KOPT-K1 (cell line): Measurements from ENCODE around the gene ASTN2.

Experiments used
- H3K27ac ChIP-seq: fragments of 200-600 bp; sonication (generic); 2 replicates; pipeline ENCODE4 v1.5.1; 2016; ENCODE audit warnings: antibody characterized with exemption, mild to moderate bottlenecking, low read depth, low read length; ENCODE audit not compliant: poor library complexity, severe bottlenecking
- H3K36me3 ChIP-seq: fragments of 200-600 bp; sonication (generic); 2 replicates; pipeline ENCODE4 v1.5.1; 2017; ENCODE audit warnings: antibody characterized with exemption, mild to moderate bottlenecking, low read length, moderate library complexity; ENCODE audit not compliant: insufficient read depth
- H3K9me3 ChIP-seq: fragments of 200-600 bp; sonication (generic); 2 replicates; pipeline ENCODE4 v1.5.1; 2017; ENCODE audit warnings: antibody characterized with exemption, low read length, mild to moderate bottlenecking; ENCODE audit not compliant: insufficient read depth, poor library complexity, severe bottlenecking

ASTN2 gene

DNA sequence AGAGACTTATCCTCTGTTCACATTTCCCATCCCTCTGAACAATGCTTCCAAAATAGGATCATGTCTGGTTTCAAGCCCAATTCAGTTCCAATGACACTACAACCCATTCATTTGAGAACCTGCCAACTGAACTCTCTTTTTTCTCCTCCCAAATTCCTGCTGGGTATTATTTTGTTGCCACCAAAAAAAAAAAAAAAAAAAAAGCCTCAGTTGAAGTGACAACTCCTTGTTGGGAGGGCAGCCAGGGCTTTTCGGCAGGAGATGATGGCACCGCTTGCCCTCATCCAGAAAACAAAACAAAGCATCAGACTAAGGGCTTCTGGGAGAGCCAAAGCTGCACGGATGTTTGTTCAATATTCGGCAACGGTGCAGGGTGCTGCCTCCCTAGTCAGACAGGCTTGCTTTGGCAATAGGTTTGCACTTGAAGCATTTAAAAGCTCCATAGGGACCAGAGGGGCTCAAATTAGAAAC, 758.3 kb downstream of the ASTN2 start:
- H3K9me3 ChIP-seq: no peaks in the 10 kb centered on the region
- no peak overlapping the region for H3K27ac ChIP-seq

DNA sequence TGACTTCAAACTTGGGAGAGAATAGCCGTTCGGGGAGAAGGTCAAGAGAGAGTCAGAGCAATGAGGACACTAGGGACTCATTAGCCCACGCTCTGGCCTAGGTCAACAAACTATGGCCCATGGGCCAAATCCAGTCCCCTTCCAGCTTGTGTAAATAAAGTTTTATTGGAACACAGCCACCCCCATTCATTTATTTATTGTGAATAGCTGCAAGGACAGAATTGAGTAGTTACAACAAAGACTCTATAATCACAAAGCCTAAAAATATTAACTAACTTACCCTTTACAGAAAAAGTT, 760.9 kb downstream of the ASTN2 start:
- Histone ChIP-seq H3K36me3 (no peaks in the 10 kb centered on the region), H3K27ac (no peak overlapping the region), H3K9me3 (no peaks in the 10 kb centered on the region)

More for the DNA sequence above, 758.3 kb downstream of the ASTN2 start:
- no peaks in the 10 kb centered on the region for H3K36me3 ChIP-seq

DNA sequence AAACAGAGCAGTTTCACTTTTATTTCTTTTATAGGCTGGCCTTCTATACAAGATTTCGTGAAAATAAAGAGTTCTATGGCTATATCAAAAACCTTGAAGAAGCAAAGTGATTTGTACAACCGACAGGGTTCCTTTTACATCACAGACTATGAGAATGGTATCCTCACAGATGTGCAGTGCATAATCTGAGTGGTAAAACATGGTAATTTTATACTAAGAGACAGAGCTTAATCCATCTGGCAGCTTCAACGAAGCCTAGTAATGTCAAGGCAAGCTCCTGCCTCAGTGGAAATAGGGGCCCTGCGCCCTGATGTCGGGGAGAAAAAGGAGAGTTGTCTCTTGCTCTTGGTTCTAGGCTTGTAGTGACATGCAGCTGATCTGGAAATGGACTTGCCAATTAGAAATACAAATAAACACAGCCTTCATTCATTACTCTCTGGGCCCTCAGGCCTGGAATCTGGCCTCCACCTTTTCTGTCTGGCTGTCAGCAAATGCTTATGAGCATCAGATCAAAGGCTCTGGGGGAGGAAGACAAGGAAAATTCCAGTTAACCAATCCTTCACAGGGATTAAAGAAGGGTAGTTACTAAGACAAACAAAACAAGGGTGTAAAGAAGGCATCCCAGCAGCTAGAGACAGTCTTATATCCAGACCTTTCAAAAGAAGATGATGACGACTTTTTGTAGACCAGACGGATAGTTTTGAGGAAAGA, 761.4 kb downstream of the ASTN2 start:
- no peaks in the 10 kb centered on the region for H3K9me3 ChIP-seq
- no peaks in the 10 kb centered on the region for H3K36me3 ChIP-seq
- H3K27ac ChIP-seq: no peak overlapping the region

GRCh38 chr9:116647515-116647809, 767.4 kb downstream of the ASTN2 start:
- Histone ChIP-seq H3K36me3 (no peaks in the 10 kb centered on the region), H3K9me3 (no peaks in the 10 kb centered on the region), H3K27ac (no peak overlapping the region)

DNA sequence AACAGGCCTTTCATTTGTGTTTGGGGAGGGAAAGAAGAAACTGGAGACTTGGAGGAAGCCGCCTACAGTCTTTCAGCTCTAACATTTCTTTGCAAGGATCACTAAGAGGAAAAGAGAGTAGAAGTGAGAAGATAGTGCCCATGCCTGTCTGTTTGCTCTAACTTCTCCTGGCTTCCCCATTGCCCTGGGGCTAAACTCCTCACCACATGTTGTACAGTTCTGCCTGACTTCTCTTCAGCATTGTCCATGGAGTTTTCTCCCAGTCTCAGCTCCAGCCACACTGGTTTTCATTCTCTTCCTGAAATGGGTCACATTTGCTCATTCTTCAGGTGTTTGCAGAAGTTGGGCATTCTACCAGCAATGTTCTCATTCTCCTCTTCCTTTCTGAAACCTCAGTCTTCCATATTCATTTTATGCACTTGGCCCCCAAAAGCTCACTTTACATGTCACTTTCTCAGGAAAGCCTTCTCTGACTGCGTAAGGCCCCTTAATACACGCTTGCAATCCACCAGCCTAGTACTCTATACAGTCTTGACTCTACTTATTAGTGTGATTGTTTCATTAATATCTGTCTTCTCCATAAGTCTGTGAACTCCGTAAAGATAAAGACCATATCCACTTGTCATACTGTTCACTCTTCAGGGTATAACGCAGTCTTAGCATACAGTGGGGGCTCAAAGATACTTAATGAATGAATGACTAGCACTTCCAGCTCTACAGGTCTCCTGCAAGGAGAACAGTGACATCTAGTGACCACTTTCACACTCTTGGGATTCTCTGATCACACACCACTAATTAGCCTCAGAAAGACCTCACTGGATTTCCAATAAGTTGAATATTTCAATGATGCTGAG, 768.0 kb downstream of the ASTN2 start:
- H3K9me3 ChIP-seq: no peaks in the 10 kb centered on the region
- no peaks in the 10 kb centered on the region for H3K36me3 ChIP-seq
- no peak overlapping the region for H3K27ac ChIP-seq

GRCh38 chr9:116644091-116644688, 770.7 kb downstream of the ASTN2 start:
- H3K9me3 ChIP-seq: no peaks in the 10 kb centered on the region
- H3K27ac ChIP-seq: no peak overlapping the region
- H3K36me3 ChIP-seq: no peaks in the 10 kb centered on the region

DNA sequence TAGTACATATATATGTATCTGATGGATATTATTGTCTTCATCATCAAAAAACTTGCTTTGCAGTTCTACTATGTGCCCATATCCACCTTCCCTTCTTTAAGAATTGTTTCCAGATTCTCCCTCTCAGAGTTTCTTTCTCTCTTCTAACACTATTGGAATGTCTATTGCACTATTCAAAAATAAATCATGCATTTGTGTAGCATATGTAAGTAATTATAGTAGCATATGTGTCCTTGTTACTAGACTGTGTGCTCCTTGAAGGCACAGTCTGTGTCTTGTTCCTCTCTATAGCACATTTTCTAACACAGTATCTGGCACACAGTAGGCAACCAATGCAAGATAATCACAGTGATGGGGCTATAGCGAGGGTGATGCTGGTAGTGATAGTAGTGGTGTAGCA, 771.2 kb downstream of the ASTN2 start:
- no peaks in the 10 kb centered on the region for H3K9me3 ChIP-seq
- no peaks in the 10 kb centered on the region for H3K36me3 ChIP-seq
- no peak overlapping the region for H3K27ac ChIP-seq

- no peaks in the 10 kb centered on the region for H3K9me3 ChIP-seq
- H3K27ac ChIP-seq: no peak overlapping the region
- H3K36me3 ChIP-seq: no peaks in the 10 kb centered on the region
Measured at GRCh38 chr9:116641292-116642059, 773.4 kb downstream of the ASTN2 start.

- Histone ChIP-seq H3K27ac (no peak overlapping the region), H3K9me3 (no peaks in the 10 kb centered on the region)
Measured at GRCh38 chr9:116639251-116639741, 775.6 kb downstream of the ASTN2 start.

DNA sequence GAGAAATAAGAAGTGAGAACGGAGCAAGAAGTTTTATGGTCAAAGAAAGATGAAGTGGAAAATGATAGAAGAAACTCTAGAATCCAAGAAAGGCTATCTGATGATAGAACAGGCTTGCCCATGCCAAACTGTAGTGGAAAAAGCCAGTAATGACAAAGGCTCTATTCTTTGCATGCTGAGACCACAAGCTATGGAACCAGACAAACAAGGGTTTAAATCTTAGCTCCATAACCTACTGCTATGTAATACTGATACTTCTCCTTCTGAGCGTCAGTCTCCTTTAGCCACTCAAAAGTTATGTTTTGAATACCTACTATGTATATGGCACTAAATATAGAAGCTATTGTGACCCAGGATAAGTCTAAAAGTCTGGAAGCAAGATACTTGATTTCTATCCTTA, 778.9 kb downstream of the ASTN2 start:
- no peaks in the 10 kb centered on the region for H3K36me3 ChIP-seq
- no peaks in the 10 kb centered on the region for H3K9me3 ChIP-seq
- no peak overlapping the region for H3K27ac ChIP-seq

More at GRCh38 chr9:116639251-116639741, 775.6 kb downstream of the ASTN2 start:
- H3K36me3 ChIP-seq: no peaks in the 10 kb centered on the region

DNA sequence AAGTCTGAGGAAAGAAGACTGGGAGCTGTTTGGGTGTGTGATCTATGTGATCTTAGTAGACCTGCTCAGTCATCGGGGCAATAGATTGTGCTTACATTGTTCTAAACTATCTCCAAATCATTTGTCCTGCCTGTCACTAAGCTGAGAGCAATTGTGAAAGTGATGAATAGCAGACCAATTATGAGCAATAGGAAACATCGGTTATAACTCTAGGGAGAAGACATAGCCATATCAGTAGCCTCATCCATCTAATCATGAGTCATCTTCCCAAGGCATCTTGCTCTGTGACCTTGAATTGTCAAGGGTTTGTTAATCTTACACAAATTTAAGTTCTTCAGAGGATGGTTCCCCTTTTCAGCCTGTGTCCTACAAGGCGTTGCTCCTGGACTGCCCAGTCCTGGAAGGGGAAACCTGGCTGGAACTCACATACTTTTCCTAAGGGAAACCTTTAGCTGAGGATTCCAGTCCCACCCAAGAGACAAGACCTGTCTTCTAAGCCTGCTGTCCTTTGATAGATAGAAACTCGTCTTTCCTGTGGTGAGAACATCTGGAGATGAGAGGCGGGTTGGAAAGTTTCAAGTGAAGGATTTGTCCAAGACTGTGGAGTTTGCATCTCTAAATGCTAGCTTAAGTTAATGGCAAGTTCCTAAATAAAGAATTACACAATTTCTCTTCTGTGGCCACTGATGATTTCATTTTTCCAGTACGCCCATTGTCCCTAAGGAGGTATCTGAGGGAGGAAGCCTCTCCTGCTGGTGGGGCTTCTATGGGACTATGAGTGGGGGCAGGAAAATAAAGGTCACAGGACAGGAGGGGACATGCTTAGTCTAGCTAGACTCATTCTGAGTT, 781.6 kb downstream of the ASTN2 start:
- Histone ChIP-seq H3K36me3 (no peaks in the 10 kb centered on the region), H3K27ac (no peak overlapping the region), H3K9me3 (no peaks in the 10 kb centered on the region)

GRCh38 chr9:116629634-116630033, 785.2 kb downstream of the ASTN2 start:
- Histone ChIP-seq H3K36me3 (no peaks in the 10 kb centered on the region), H3K27ac (no peak overlapping the region), H3K9me3 (no peaks in the 10 kb centered on the region)

GRCh38 chr9:116628716-116629115, 786.1 kb downstream of the ASTN2 start:
- no peaks in the 10 kb centered on the region for H3K9me3 ChIP-seq
- no peaks in the 10 kb centered on the region for H3K36me3 ChIP-seq
- H3K27ac ChIP-seq: no peak overlapping the region

DNA sequence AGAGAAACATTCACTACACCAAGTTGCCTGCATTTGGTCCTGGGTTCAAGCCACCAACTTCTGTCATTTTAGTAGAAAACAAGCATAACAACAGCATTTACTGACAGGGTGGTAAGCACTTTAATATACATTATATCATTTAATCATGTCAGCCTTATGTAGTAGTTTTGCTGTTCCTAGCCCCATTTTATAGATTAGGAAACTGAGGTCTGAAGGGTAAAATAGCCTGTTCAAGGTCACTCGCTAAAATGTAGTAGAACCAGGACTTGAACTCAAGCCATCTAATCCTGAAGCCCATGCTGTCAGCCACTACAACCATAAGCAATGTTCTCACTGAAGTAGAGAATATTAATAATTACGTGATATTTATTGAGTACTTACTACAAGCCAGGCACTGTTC, 787.4 kb downstream of the ASTN2 start:
- no peak overlapping the region for H3K27ac ChIP-seq
- no peaks in the 10 kb centered on the region for H3K9me3 ChIP-seq
- H3K36me3 ChIP-seq: no peaks in the 10 kb centered on the region
